Right ventricle myocardium inferior (tissue), 1 donor: ENCODE results near the gene C7orf57. TPM values are rescaled to one million over a fixed set of nuclear protein-coding genes. Genes with fewer than 3 reads are reported as not detected.
A peak's percentile ranks its signal among the peaks of the same experiment; 100 is the strongest.
"Not testable (repeated sequence)": the region's sequence is repeated elsewhere in the genome, so short reads cannot be mapped to it uniquely, and the experiment has no call there.

Experiments
- ATAC-seq: fragments of 200-7000 bp; cut with Tn5 transposase; one replicate; pipeline ENCODE4 v1.9.1; 2020; ENCODE audit warnings: mild to moderate bottlenecking, moderate library complexity
- DNase-seq: peaks from one replicate; pipeline ENCODE4 v3.0.0; 2021; ENCODE audit errors: missing footprints
- intact Hi-C: fragments of 100-400 bp; cut with DNase I; formaldehyde crosslinking; loops from one replicate; pipeline ENCODE4 v1.11.0; 2022
- total RNA-seq: library from RNA; stranded (reverse); fragmentation: NEBNext Ultra II Directional; extraction: Animal tissue kit (Norgen Biotek cat#: 25700); gene quantifications from one replicate; pipeline ENCODE4 v1.2.1, GENCODE V29; 2021
- donor health status: DM: no; HTN: yes; CAD: no; lungs with severe emphysema.

The C7orf57 gene
- total RNA-seq, 1 donor from 2014 or later = not detected

DNA sequence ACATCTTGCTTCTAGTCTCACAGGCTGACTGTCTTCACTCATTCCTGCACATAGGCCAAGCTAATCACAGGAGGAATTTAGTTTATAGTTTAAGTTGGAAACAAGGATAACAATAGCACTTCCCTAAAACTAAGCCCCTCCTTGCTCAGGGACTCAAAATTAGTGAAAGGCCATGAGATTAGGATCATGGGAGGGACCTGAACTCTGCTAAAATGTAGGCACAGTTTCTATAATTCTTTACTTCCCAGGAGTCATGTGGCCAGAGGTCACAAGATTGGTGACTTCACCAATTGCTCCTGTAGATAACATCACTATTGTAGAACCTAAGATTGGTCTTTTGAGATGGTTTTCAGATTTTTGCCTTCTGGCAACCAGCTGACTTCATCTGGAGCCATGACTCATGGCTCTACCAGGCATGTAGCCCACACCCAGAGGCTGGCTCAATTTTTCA, 38.9 kb downstream of the C7orf57 start:
- intact Hi-C loops = no loop called here
- no peak for ATAC-seq
- no peak for DNase-seq

DNA sequence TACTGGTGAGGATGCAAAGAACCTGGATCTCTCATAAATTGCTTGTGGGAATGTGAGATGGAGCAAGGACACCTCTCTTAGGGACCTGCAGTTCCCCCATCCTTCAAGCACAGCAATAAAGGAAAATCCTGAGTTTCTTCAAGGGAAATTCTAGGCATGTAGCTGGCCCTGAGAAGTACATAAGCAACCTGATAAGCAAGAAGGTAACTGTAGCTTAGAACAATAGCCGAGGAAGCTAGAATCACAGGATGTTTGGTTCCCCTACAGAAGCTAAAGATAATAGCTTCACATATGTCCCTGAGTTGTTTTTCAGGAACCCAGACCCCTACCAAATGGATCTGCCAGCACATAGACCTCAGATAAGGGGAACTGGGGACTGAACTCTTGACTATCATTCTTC, 42.1 kb downstream of the C7orf57 start:
- no peak for ATAC-seq
- DNase-seq = no peak
- intact Hi-C loops = no loop called here

DNA sequence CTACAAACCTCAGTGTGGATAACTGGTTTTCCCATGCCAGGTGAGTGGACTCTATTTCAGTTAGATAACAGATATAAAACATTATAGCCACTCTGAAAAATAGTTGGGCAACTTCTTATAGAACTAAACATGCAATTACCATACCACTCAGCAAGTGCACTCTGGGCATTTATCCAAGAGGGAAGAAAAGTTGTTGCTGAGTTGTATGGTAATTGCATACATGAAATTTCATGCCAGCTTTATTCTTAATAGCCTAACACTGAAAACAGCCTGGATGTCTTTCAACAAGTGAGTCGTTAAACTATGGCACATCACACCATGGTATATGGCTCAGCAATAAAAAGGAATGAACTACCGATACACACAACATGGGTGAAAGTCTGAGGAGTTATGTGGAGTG, 43.1 kb downstream of the C7orf57 start:
- DNase-seq (no peak), ATAC-seq (no peak)
- intact Hi-C loops = no loop called here

DNA sequence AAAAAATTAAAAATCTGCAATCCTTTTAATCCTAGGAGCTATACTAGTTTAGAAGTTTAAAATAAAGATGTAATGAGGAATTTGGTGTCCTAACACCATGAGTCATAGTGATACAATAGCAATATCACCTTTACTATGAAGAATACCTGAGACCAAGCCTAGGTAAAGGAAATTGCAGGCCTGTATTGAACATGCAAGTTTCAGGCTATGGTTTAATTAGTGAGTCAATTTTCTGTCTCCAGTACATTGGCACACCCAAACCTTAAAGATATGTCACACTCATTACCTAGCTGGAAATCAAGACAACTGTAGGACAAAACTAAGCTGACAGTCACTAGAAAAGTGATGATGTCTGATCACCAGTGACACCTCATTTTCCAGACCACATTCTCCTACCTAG, 47.0 kb downstream of the C7orf57 start:
- DNase-seq, ATAC-seq, intact Hi-C loops: not testable (repeated sequence)

DNA sequence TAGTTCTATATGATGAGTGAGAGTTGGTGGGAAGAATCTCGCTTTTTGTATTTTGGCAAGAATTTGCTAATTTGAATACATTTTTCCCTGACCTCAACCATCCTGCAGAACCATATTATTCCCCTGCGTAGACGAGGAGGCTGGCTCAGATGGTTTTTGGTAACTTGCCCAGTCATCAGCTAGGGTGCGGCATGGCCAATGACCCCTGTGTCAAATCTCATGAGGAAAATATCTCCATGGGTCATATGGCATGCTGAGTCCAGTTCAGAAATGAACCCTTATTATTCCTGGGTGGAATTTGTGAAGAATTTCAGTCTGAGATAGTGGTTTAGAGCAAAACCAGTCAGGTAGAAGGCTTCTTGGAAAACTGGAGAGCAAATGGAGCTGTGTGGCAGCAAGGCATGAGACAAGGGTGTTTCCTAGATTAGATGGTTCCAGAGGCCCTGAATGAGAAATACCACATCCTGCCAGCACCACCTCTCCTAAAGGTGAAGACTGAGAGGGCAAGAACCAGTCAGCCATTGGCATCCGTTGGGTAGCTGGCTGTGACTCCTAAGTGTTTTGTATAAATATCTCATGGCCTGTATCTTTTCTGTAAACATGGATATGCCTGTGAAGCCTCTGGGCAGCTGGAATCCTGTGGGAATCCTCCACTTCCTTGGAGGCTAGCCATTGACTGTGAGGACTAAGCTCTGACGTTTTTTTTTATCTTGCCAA, 47.9 kb downstream of the C7orf57 start:
- intact Hi-C loops = no loop called here
- DNase-seq (no peak), ATAC-seq (no peak)

DNA sequence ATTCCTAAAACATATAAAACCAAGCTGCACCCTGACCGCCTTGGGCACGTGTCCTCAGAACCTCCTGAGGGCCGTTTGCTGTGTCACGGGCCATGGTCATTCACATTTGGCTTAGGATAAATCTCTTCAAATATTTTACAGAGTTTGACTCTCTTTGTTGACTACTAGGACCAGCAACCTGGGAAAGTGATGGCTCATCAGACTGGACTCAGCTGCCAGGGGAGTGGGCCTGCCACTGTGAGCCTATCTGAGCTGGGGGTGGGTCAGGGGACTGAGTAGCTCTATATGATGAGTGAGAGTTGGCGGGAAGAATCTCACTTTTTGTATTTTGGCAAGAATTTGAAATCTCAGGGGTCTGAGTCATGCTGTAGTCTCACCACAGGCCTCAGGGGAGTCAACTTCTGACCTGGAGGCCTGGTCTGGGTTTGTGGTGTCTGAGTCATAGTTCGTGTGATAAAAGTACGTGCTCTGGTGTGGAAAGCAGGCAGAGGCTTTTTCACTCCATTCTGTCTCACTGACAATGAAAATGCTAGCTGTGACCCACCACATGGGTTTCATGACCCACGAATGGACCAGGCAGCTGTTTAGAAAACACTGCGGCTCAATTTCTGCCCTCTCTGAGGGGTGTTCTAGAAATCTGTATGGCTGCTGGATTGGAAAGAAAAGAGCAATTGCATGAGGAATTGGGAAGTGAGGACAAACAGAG, 49.5 kb downstream of the C7orf57 start:
- ATAC-seq = peak; percentile 25
- intact Hi-C loops = loop anchor here (5.0 kb wide), 2 partner anchors 93 to 108 kb away; partner anchors contain the start of gene HUS1
- no peak for DNase-seq

DNA sequence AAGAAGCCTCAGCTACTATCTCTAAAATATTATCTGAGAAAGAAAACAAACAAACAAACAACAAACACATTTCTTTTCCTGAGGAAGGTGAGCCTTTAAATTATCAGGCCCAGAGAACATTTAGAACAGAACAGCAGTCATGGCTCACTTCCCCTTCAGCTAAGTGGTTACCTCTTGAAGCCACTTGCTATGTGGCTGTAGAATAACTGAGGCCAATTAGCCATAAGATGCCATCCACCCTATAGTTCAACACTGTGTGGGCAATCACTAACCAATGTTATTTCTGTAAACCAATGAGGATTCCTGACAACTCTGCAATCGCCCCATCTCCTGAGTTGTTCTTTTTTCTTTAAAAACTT, 50.1 kb downstream of the C7orf57 start:
- no peak for DNase-seq
- intact Hi-C loops = loop anchor here (5.0 kb wide), 2 partner anchors 93 to 108 kb away; partner anchors contain the start of gene HUS1
- ATAC-seq = no peak

DNA sequence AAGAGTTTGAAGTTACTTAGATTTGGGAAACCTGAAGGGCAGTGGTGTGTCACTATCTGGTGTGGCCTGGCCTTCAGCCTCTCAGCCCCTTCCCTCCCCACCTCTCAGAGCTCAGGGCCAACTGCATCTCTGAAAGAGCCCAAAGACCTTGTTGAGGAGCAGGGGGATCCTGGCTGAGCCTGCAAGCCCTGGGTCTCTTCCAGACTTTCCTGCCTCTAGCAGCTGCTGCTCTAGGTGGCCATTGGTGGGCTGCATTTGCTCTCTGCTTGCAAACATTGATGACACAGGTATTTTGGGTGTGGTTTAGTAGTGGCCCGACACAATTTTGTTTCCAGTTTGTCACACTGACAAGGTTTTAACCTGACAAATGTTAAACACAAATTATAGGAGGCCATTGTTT, 50.6 kb downstream of the C7orf57 start:
- ATAC-seq = no peak
- intact Hi-C loops = loop anchor here (5.0 kb wide), 2 partner anchors 94 to 109 kb away; partner anchors contain the start of gene HUS1

DNA sequence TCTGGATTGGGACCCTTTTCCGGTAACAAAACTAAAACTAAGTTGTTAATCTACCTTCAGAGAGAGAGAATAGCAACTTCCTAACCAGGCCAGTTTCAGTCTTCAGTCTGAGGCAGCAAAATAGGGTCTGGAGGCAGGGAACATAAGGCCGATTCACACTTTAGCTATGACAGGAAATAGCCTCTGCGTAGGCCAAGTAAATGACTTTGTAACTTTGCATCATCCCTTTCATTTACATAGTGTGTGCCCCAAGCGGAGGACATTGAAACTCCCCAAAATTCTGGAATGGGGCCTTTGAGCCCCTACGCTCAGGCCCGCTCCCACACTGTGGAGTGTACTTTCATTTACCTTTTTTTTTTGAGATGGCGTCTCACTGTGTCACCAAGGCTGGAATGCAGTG, 52.0 kb downstream of the C7orf57 start:
- no peak for DNase-seq
- ATAC-seq = no peak
- intact Hi-C loops = loop anchor here (5.0 kb wide), 2 partner anchors 95 to 110 kb away; partner anchors contain the start of gene HUS1

More for the DNA sequence above, 50.6 kb downstream of the C7orf57 start:
- DNase-seq = no peak

DNA sequence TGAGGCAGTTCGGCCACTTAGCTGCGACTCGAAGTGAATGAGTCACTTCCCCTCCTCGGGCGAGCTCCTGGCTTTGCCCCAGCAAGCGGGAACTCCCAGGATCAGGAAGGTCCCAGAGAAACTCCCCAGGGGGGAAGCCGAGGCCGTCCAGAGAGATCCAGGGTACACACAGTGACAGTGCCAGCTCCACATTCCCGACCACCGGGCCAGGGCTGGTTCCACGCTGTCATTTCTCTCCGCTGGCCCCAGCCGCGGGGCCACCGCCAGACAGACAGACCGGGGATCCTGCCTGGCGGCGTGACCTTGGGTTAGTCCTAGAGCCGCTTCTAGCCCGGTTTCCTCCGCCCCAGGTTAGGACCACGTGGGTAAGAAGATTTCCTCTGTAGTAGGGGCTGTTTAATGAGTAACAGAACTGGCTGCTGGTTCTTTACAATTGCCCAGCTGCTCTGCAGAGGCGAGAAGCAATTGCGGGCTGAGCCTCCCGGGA, 53.3 kb downstream of the C7orf57 start:
- intact Hi-C loops = loop anchor here (2.0 to 5.0 kb wide), 3 partner anchors 54 to 111 kb away; partner anchors contain the start of genes C7orf57 and HUS1
- DNase-seq (peak; percentile 92), ATAC-seq (peak; percentile 65)

DNA sequence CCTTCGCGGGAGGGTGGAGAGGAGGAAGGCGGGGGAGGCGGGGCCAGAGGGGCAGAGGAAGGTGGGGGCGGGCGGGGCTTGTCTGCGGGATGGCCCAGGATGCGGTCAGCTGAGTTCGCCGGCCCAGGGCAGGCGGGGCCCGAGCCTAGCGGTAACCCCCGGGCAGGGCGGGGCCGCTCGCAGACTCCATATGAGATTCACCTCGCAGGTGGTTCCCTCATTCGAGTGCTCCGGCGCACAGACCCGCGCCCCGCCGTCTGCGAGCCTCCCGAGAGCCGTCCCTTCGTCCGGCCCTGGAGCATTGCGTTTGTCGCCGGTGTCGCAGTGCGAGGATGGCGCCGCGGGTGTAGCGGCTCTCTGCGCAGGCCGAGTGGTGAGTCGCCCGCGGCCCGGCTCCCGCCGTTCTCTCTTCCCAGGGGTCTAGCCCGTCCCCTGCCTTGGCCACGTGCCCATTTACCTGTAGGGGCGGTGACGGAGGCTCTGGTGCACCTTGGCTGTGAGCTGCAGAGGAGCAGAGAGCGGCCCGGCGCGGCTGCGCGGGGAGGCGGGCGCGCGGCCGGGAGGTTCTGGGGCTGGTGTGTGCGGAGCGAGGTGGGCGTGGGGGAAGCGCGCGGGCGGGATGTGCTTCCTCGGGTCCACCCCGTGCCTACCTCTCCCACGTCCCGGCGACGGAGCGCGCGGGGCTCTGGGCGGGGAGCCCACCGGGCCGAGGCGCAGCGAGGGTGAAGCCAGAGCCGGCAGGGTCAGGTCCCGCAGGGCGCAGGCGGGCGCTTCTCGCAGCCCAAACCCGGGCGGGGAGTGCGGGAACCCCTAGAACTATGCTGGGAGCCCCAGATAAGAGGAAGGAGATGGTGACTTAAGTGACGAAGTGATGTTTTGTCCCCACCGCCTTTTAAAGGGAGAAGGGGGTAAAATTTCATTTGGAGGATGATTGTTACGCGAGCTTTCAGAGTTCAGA, 54.0 kb downstream of the C7orf57 start, which contains the start of gene UPP1:
TSS of gene UPP1 (plus strand) at position 220 of the 958 bp plus-strand sequence. CDS start 5,519 bp downstream, outside the sequence.
- ATAC-seq = peak; percentile 96
- intact Hi-C loops = loop anchor here (2.0 to 5.0 kb wide), 3 partner anchors 55 to 112 kb away; partner anchors contain the start of genes C7orf57 and HUS1
- peak; percentile 98 for DNase-seq

DNA sequence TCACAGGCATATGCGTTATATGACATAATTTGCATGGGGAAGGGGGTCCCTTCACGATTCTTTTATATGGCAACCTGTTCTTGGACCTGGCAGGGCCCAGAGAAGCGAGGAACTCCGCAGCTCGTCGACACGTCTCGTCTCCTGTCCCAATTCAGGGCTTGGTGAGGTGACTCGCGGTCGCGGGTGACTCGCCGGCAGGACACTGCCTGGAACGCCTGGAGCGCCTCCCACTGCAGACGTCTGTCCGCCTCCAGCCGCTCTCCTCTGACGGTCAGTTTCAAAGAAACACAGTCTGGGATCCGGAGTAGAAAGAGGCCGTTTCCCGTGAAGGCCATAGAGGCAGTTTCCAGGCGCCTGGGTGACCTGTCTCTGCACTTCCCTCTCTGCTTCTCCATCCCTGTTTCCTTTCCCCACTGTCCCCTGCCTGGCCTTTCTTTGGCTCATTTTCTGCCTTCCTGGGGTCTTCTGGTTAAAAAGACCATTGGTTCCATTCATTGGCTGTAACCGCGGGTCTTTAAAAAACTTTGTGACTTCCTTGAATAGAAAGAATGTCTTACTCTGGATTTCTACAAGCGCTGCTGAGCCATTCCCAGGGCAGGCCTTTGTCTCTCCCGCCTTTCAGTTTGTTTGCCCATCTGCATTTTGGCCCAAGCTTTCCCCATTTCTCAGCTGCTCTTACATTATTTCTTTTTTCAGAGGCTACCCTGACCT, 54.9 kb downstream of the C7orf57 start:
- no peak for ATAC-seq
- no peak for DNase-seq
- intact Hi-C loops = no loop called here

DNA sequence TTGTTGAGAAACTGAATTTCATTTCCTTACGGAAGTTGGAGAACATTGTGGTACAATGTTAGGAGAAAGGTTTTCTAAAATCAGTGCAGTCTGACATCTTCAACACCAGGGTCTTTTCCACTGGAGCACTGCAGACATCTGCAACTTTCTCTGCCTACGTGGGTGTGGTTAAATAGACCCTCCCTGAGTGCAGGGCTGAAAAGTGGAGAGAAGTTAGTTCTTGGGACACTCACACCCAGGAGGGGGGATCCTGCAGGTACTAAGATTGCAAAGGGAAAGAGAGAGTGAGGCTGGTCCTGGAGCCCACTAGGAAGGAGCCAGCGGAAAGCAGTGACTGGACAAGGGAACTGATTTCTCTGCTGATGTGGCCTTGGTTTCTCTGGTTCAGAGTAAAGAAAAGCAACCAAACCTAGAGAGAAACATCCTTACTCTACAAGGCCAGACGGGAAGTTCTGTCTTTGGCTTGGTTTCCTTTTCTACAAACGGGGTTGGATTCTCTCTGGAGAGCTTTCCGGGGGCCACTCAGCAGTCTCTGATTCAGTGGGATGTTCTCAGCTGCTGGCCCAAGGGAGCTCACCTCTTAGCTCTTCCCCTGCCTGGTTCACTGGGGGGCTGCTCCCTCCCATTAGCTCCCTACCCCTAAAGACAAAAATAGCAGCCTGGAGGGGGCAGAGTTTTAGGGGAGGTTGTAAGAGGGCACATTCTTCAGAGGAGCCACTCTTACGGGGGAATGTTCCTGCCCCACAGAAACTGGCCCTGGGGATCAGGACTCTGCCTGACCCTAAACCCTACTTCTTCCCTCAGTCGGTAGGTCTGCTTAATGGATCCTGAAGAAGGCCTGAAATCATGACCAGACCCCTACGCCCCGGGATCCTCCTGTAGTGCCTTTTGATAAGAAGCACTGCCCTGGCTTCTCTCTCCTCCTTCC, 56.4 kb downstream of the C7orf57 start:
- no peak for DNase-seq
- ATAC-seq = no peak
- intact Hi-C loops = no loop called here

DNA sequence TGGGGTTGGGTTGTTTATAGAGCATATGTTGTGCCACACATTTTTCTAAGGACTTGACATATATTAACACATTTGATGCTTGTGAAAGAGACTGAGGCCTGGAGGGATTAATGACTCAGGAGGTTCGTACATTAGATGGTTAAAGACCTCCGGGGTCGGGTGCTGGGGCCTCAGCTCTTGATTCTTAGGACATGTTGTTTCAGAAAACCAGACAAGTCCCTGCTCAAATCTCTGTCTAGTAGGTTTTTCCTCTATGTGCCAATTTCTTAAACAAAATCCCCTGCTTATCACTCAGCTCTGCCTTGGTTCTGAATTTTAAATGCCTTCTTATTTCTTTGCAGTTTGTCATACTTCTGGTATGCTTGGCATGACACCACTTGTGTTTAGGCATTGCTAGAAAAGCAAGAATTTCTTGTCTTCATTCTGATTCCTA, 59.5 kb downstream of the C7orf57 start:
- ATAC-seq = no peak
- intact Hi-C loops = no loop called here
- no peak for DNase-seq

DNA sequence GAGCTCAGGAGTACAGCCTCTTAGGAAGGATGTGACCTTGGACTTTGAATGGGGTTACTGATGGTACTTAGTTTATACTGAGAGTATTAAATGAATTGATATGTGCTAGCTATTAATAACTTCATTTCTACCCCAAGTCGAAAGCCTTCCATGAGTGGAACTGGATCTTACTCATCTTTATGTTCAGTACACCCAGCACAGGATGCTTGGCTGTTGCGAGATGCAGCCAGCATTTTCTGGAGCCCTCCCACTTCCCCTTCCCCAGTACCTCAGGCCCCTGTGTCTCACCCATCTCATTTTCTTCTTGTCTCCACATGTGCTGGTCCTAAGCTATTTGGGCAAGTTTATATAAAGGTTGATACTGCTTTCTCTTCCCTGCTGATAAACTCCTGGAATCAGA, 60.9 kb downstream of the C7orf57 start:
- ATAC-seq = no peak
- intact Hi-C loops = no loop called here
- no peak for DNase-seq

DNA sequence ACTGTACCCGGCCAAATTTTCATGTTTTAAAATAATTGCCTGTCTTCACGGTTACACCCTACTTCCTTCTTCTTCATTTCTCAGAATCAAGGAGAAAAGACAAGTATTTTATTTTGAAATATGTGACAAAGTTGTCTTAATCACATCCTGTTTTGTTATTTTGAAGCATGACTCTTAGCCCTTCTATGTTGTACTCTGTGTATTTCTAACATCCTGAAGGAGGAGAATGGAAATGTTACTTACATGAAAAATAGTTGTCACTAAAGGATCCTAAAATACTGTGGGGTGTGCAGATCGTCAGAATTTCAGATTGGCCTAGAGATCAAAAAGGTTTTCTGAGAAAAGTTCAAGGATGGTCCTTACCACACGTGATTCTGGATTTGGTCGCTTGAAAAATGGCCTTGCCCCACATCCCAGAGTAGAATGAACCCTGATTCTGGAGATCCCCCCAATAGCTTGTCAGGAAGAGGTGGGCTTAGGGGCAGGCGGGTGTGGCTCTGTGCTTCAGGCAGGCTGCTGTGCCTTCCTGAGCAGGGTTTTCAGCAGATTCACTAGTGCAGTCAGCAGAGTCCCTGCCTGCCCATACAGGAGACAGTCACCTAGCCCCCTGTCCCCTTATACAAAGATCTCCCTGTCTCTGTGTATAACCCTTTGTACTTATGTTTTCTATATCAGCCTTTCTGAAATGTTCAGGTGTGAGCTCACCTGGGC, 62.3 kb downstream of the C7orf57 start:
- DNase-seq = no peak
- ATAC-seq = no peak
- intact Hi-C loops = no loop called here
